Inferior parietal cortex (tissue), 1 donor: ENCODE data around the gene EGFLAM.

Source experiments
- DNase-seq: peaks from one replicate; pipeline ENCODE4 v3.0.0-alpha.2; 2016; ENCODE audit errors: extremely low spot score

Gene EGFLAM

DNA sequence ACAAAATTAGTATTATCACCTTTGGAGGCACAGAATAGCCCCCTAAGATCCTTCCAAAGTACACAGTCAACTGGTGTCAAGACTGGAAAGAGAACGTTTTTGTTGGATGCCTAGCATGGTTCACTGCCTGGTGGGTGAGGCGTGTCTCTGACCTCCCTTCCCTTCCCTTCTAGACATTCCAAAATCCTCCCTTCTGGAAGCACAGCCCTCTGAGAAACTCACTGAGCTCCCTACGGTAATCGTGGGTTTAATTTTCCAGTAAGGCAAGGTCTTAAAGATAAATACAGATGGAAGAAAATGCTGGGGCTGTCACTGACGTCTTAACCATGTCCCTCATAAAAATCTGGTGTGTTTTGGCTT is 159.3 kb downstream of the EGFLAM start:
- DNase-seq: no peak

- no peak for DNase-seq
Measured at GRCh38 chr5:38420246-38420645, 161.9 kb downstream of the EGFLAM start.

DNA sequence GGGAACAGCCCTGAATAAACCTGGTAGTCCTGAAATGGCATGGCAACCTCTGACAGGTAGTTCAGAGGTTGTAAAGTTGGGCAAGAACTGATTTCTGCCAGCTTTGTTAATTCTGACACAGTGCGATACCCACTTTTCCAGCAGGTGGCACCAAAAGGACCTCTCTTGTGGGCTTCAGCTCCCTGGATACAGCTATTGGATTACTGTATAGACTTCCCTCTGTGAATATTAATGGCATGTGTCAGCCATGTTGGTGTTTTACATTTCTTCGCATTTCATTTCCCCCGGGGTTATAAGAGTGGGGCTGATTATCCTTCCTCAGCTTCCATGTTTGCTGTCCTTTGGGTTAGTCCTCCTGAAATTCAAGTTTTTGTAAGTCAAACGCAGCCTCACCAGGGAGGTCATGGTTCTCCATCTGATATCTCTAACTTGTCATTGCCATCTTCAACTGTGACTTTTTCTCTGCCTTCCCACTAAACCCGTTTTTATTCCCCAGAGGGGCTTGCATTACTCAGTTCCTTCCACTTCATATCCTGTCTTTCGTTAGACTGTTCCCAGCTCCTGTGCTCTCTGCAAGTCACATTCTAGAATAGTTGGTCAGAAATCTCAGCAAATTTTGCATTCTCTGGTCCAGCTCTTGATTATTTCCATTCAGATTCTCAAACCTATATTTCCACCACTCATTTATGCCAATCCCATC is 162.5 kb downstream of the EGFLAM start:
- peak; percentile 66 for DNase-seq

DNA sequence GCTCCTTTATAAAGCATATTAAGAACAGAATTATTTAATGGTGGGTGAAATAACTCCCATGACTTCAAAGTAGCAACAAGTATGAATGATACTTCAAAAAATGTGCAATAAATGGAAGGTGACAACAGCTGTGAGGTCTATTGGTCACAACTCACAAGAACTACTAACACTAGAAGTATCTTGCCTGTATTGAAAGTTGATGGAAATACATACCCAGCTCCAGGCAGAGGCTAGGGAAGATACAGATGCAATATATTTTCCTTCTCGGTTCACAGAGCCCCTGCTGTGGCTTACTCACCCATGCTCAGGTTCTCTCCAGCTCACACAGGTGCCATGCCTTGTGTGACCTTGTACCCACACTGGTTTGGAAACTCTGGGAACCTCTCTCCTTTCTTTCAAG is 164.3 kb downstream of the EGFLAM start:
- DNase-seq: no peak

- no peak for DNase-seq
Measured at GRCh38 chr5:38423276-38424147, 165.2 kb downstream of the EGFLAM start.

- no peak for DNase-seq
Measured at GRCh38 chr5:38424148-38425060, 166.0 kb downstream of the EGFLAM start.

DNA sequence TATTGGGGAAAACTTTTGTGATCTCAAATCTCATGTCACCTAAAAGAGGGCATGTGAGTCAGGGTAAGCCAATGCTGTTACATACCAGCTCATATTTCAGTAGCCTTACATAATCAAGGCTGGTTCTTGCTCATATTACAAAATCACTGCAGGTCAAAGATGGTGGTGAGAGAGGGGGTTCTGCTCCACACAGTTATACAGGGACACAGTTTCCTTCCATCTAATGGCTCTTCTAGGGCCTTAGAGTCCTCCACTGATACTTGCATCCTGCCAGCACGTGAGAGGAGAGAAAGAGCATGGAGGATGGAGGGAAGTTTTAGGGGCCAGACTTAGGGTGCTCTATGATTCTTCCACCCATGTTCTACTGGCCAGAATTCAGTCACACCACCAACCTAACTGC is 168.1 kb downstream of the EGFLAM start:
- DNase-seq: no peak

GRCh38 chr5:38426986-38427950 is 168.9 kb downstream of the EGFLAM start:
- DNase-seq: no peak

DNA sequence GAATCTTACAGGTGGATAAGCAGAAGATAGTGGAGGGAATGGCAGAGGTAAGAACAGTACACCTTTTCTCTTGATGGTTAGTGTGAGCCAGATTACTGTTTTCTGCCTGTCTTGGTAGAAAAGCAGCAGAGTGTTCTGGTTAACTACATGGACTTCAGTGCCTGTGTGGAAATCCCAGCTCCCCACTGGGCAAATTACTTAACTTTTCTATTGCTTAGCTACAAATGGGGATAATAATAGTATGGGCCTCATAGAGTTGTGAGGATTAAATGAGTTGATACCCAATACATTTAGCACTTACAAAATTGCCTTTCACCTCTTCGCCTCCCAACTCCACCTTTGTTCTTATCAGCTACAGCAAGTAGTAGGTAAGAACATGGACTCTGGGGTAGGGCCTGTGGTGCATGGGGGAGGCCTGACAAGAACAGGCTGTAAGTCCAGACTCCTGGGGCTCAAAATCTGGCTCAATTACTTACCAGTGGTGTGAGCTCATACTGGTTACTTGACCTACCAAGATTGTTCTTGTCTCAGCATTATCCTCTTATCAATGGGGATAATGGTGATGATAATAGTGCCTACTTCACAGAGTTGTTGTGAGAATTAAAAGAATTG is 173.0 kb downstream of the EGFLAM start:
- no peak for DNase-seq

DNA sequence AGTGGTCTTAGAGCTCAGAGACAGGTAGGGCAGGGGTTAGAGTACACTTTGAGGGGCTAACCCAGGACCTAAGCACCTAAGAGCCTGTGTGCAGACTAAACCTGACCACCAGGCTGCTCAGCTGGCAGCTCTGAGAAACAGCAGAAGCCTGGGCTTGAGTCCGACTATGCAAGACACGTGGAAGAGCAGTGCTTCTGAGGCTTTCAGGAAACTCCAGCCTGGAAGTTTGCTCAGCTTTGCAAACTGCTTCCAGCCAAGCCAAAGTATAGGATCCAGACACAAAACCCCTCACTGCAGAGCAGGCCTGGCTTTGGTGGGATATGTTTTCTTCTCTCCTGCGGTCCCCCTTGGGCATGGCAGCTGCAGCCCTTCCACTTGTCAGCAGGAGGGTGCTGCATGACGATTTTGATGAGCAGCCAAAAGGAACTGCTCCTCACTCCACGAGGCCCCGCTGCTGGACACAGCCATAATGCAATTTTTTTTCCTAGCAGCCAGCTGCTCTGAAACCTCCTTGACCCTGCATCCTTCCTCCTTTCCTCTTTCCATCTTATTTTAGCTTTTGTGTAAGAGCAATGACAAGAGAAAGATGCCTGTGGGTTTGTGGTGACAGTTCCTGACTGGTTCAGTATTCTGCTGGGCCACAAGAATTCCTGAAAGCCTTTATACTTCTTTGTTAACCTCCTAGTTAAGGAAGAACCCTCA is 175.0 kb downstream of the EGFLAM start:
- no peak for DNase-seq

- DNase-seq: no peak
Measured at GRCh38 chr5:38434966-38435705, 176.8 kb downstream of the EGFLAM start.

DNA sequence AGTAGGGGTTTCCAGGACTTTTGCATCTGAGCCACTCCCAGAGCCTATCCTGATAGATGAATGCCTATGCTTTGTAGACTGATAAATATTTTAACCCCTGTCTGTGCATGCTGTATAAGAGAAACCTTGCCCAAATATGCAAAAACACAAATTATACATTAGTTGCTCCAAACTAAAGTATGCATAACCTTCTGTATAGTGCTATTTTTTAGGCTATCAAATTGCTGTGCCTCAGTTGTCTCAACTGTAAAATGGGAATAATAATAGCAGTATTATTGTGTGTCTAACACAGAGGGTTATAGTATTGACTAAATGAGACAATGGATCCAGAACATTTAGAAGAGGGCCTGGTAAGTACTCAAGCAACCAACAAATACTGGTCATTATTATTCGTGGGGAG is 180.4 kb downstream of the EGFLAM start:
- DNase-seq: no peak

- DNase-seq: peak; percentile 98
Measured at GRCh38 chr5:38441453-38442246, 183.3 kb downstream of the EGFLAM start.

DNA sequence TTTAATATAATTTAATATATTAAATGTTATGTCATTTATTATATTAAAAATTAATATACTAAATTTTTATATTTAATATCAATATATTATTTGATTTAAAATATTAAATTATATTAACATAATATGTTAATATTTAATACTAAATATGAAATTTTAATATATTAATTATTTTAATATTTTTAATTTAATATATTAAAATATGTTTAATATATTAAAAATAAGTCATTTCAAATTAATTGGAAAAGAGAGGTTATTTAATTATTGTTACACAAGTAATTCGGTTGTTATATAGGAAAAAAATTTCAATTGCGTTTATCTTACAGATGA is 183.9 kb downstream of the EGFLAM start:
- DNase-seq: no peak

DNA sequence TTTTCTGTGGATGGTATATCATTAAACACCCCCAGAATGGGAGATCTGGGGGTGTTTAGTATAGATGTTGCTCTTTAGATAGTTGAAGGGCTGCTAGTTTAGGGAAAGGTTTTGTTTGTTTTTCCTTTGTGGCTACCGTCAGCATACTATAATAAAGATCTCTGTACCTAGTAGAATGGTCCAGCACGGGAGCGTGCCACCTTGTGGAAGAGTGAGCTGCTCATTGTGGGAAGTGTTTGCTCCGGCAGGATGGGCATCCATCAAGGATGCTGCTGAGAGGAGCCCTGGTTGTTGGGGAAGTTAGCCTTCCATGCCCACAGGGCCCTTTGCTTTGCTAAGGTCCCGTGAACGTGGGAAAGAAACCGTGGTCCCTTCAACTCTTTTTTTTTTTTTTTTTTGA is 185.0 kb downstream of the EGFLAM start:
- no peak for DNase-seq

DNA sequence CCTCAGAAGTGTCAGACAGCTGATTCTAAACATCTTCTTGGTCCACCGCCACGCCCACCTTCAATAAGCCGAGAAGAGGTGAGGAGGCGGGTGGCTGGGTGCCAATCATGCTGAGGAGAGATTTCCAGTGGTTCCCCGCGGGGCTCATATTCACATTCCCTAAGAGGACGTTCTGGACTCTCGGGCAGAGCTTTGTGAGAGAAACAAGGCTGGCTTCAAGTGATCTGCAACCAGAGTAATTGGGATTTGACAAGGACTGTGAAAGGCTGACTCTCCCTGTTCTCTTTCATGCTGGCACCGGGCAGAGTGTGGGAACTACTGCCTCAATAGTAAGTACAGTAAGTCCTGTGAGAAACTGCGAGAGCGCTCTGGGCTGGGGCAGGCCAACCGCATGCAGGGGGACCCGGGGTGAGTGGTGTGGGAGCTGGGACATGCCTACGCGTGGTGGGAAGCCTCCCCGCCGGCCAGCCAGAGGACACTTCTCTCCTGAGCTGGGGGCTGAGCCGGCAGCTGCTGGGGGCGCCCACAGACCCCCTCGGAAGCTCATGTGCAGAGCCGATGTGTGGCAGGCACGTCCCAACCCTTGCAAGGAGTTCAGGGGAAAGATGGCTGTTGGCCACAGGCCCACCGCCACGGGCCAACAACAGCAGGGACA is 187.1 kb downstream of the EGFLAM start:
- DNase-seq: no peak

GRCh38 chr5:38446029-38446522 is 187.7 kb downstream of the EGFLAM start:
- no peak for DNase-seq

- DNase-seq: no peak
Measured at GRCh38 chr5:38447056-38447455, 188.7 kb downstream of the EGFLAM start.
